ENCODE results near the gene CKB.
"Not testable (repeated sequence)": the region's sequence is repeated elsewhere in the genome, so short reads cannot be mapped to it uniquely, and the experiment has no call there.

The CKB gene

GRCh38 chr14:103525430-103526246 lies 3.0 kb upstream of the CKB start:
- DNase-seq, result not testable (repeated sequence)

GRCh38 chr14:103524002-103524935 lies 1.6 kb upstream of the CKB start:
- no peak for DNase-seq

GRCh38 chr14:103523575-103523954 lies 935 bp upstream of the CKB start:
- DNase-seq, result no peak

GRCh38 chr14:103521951-103522563 lies 573 bp downstream of the CKB start:
- DNase-seq, result no peak

- DNase-seq, result no peak
These were observed 1.1 kb downstream of the CKB start for GRCh38 chr14:103521438-103521950.

- DNase-seq, result no peak
These were observed 1.8 kb downstream of the CKB start for GRCh38 chr14:103520657-103521437.

- DNase-seq, result no peak
These were observed 2.4 kb downstream of the CKB start for GRCh38 chr14:103520269-103520656.

GRCh38 chr14:103519837-103520212 lies 2.8 kb downstream of the CKB start:
- no peak for DNase-seq

- no peak for DNase-seq
These were observed 3.4 kb downstream of the CKB start for GRCh38 chr14:103519043-103519836.

- no peak for DNase-seq
These were observed 4.1 kb downstream of the CKB start for GRCh38 chr14:103518422-103519042.

GRCh38 chr14:103517721-103518421 lies 4.8 kb downstream of the CKB start:
- no peak for DNase-seq

GRCh38 chr14:103517174-103517566 lies 5.5 kb downstream of the CKB start:
- no peak for DNase-seq

- no peak for DNase-seq
These were observed 6.0 kb downstream of the CKB start for GRCh38 chr14:103516426-103517173.

- DNase-seq, result no peak
These were observed 7.8 kb downstream of the CKB start for GRCh38 chr14:103514596-103515421.

GRCh38 chr14:103512701-103513611 lies 9.7 kb downstream of the CKB start:
- no peak for DNase-seq

GRCh38 chr14:103512180-103512579 lies 10.4 kb downstream of the CKB start:
- not testable (repeated sequence) for DNase-seq
